ENCODE measurements around the gene PRRX2.
A peak's percentile ranks its signal among the peaks of the same experiment; 100 is the strongest.

Gene PRRX2

GRCh38 chr9:129675620-129676019 is 10.2 kb downstream of the PRRX2 start:
- Histone ChIP-seq H3K27ac (ENCODE audit: extremely low read depth, low read depth, low read length) (no peak overlapping the region), H3K36me3 (ENCODE audit: control insufficient read depth in 2 of 2, insufficient read depth in 1 of 2, low read length in 2 of 2) (no peaks in the 10 kb centered on the region), H3K4me1 (ENCODE audit: control insufficient read depth, insufficient read depth, low read length) (no peaks in the 10 kb centered on the region), H3K4me3 (ENCODE audit: low read depth, low read length) (no peak overlapping the region), H3K9me3 (ENCODE audit: control insufficient read depth, insufficient read depth, low read depth, low read length) (no peaks in the 10 kb centered on the region)
- TF ChIP-seq EGR2 (tag by site-specific recombination; IDR thresholded peaks at IDR 0.05; ENCODE audit: low read depth) (0 out of 2 replicates have a peak, but pooled peaks have one; percentile 24), KLF9 (tag by site-specific recombination; IDR thresholded peaks at IDR 0.05; ENCODE audit: low read depth) (no peak)
- ChIA-PET CTCF (interaction anchor here (0.9 to 1.9 kb wide), 4 partner anchors 10 to 544 kb away, joined by 3 to 5 read pairs (median 3); no protein-coding TSS in a partner anchor), POLR2A (interaction anchor here (1.3 kb wide), 1 partner anchor 16 kb away, joined by 3 read pairs; no protein-coding TSS in a partner anchor)

DNA sequence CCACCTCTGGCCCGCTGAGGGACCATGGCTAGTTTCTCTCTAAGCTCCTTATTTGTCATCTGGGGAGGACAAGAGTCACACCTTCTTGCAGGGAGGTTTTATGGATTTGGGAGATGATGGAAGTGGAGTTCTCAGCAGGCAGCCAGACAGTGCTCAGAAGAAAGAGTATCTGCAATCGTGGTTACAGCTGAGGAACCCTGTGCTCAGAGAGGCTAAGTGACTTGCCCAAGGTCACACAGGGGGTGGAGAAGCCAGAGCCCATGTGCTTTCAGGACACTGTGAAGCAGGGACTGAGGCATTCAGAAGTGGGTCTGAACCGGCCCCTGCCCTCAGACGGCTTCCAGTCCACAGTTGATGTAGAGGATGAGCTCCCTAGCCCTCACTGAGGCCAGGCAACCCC is 10.8 kb downstream of the PRRX2 start:
- no peak overlapping the region for H3K4me3 ChIP-seq (ENCODE audit: low read depth, low read length)
- no peak for TF ChIP-seq GLIS2 (tag by site-specific recombination; IDR thresholded peaks at IDR 0.05)
- TF ChIP-seq ZNF221 (tag by site-specific recombination; IDR thresholded peaks at IDR 0.05; ENCODE audit: borderline replicate concordance) = no peak
- no peak for TF ChIP-seq MEIS1 (CRISPR knock-in tag; IDR thresholded peaks at IDR 0.05; ENCODE audit: borderline replicate concordance)
- TF ChIP-seq, protein P1, sequence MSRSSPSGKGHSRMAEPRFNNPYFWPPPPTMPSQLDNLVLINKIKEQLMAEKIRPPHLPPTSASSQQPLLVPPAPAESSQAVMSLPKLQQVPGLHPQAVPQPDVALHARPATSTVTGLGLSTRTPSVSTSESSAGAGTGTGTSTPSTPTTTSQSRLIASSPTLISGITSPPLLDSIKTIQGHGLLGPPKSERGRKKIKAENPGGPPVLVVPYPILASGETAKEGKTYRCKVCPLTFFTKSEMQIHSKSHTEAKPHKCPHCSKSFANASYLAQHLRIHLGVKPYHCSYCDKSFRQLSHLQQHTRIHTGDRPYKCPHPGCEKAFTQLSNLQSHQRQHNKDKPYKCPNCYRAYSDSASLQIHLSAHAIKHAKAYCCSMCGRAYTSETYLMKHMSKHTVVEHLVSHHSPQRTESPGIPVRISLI (tag by site-specific recombination; IDR thresholded peaks at IDR 0.05) = no peak
- no peak for TF ChIP-seq ZNF510 (tag by site-specific recombination; IDR thresholded peaks at IDR 0.05; ENCODE audit: insufficient replicate concordance)
- no peak for TF ChIP-seq KLF10 (tag by site-specific recombination; IDR thresholded peaks at IDR 0.05)
- no peak for TF ChIP-seq ZNF16 (tag by site-specific recombination; IDR thresholded peaks at IDR 0.05; ENCODE audit: low read depth)
- no peak for TF ChIP-seq ZNF391 (tag by site-specific recombination; IDR thresholded peaks at IDR 0.05; ENCODE audit: borderline replicate concordance, low read depth)
- no peak for TF ChIP-seq ZNF677 (tag by site-specific recombination; IDR thresholded peaks at IDR 0.05)
- TF ChIP-seq ZNF830 (tag by site-specific recombination; IDR thresholded peaks at IDR 0.05; ENCODE audit: low read depth) = no peak
- no peak for TF ChIP-seq ZNF302 (tag by site-specific recombination; IDR thresholded peaks at IDR 0.05; ENCODE audit: low read depth)
- TF ChIP-seq ZIC2 (tag by site-specific recombination; IDR thresholded peaks at IDR 0.05) = peak; percentile 25; the same call in 1 of the 2 replicates
- no peak for TF ChIP-seq ZNF248 (tag by site-specific recombination; IDR thresholded peaks at IDR 0.05)
- no peak for TF ChIP-seq ZNF654 (tag by site-specific recombination; IDR thresholded peaks at IDR 0.05; ENCODE audit: low read depth)
- 0 out of 2 replicates have a peak, but pooled peaks have one; percentile 17 for TF ChIP-seq ZNF768 (tag by site-specific recombination; IDR thresholded peaks at IDR 0.05)
- no peak for TF ChIP-seq ZNF837 (tag by site-specific recombination; IDR thresholded peaks at IDR 0.05)
- no peak for TF ChIP-seq ZNF501 (tag by site-specific recombination; IDR thresholded peaks at IDR 0.05)
- no peak for TF ChIP-seq ZNF211 (tag by site-specific recombination; IDR thresholded peaks at IDR 0.05; ENCODE audit: low read depth)
- peak; percentile 52 for TF ChIP-seq WT1 (tag by site-specific recombination; IDR thresholded peaks at IDR 0.05)
- no peak for TF ChIP-seq ZNF514 (tag by site-specific recombination; IDR thresholded peaks at IDR 0.05)
- TF ChIP-seq ZFP69B (tag by site-specific recombination; IDR thresholded peaks at IDR 0.05) = no peak
- TF ChIP-seq FEZF1 (tag by site-specific recombination; IDR thresholded peaks at IDR 0.05) = no peak
- TF ChIP-seq ZNF843 (tag by site-specific recombination; IDR thresholded peaks at IDR 0.05) = no peak
- TF ChIP-seq, protein P2, sequence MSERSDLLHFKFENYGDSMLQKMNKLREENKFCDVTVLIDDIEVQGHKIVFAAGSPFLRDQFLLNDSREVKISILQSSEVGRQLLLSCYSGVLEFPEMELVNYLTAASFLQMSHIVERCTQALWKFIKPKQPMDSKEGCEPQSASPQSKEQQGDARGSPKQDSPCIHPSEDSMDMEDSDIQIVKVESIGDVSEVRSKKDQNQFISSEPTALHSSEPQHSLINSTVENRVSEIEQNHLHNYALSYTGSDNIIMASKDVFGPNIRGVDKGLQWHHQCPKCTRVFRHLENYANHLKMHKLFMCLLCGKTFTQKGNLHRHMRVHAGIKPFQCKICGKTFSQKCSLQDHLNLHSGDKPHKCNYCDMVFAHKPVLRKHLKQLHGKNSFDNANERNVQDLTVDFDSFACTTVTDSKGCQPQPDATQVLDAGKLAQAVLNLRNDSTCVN (tag by site-specific recombination; optimal IDR thresholded peaks at IDR 0.05) = no peak
- no peak for TF ChIP-seq ZNF394 (tag by site-specific recombination; IDR thresholded peaks at IDR 0.05; ENCODE audit: borderline replicate concordance)
- TF ChIP-seq BCL11B (tag by site-specific recombination; IDR thresholded peaks at IDR 0.05; ENCODE audit: low read depth) = no peak
- TF ChIP-seq KLF17 (tag by site-specific recombination; IDR thresholded peaks at IDR 0.05) = peak; percentile 65; the same call in 1 of the 2 replicates
- TF ChIP-seq ZNF24 (tag by site-specific recombination; IDR thresholded peaks at IDR 0.05) = no peak
- TF ChIP-seq ZNF18 (tag by site-specific recombination; IDR thresholded peaks at IDR 0.05) = no peak
- POLR2A ChIA-PET = no interaction called here
- no peaks in the 10 kb centered on the region for H3K9me3 ChIP-seq (ENCODE audit: control insufficient read depth, insufficient read depth, low read depth, low read length)
- H3K4me1 ChIP-seq (ENCODE audit: control insufficient read depth, insufficient read depth, low read length) = no peaks in the 10 kb centered on the region
- H3K36me3 ChIP-seq (ENCODE audit: control insufficient read depth in 2 of 2, insufficient read depth in 1 of 2, low read length in 2 of 2) = no peaks in the 10 kb centered on the region
- CTCF ChIA-PET = interaction anchor here (0.9 to 1.9 kb wide), 4 partner anchors 9 to 544 kb away, joined by 3 to 5 read pairs (median 3); no protein-coding TSS in a partner anchor
- no peak overlapping the region for H3K27ac ChIP-seq (ENCODE audit: extremely low read depth, low read depth, low read length)

All from HEK293 (cell line).